Osteoblast (primary cell): ENCODE data around the gene INTS7. TPM values are rescaled to one million over a fixed set of nuclear protein-coding genes. Genes with fewer than 3 reads are reported as not detected.
"Not testable (repeated sequence)": the region's sequence is repeated elsewhere in the genome, so short reads cannot be mapped to it uniquely, and the experiment has no call there.

Experiments used
- DNase-seq: peaks from one replicate; pipeline ENCODE4 v3.0.0; 2011; ENCODE audit warnings: low spot score, mixed read lengths; ENCODE audit not compliant: insufficient read length; ENCODE audit errors: missing footprints
- H2AFZ ChIP-seq: 2 replicates; pipeline ENCODE4 v1.6.0; 2011; ENCODE audit warnings: mild to moderate bottlenecking, low read length
- H3K27ac ChIP-seq: 2 replicates; pipeline ENCODE4 v1.5.1; 2011; ENCODE audit warnings: mild to moderate bottlenecking, low read depth, low read length, moderate library complexity
- H3K27me3 ChIP-seq: 2 replicates; pipeline ENCODE4 v1.6.0; 2012; ENCODE audit warnings: mild to moderate bottlenecking, control low read depth, inconsistent platforms, low read length, moderate library complexity; ENCODE audit not compliant: insufficient read depth
- H3K36me3 ChIP-seq: 2 replicates; pipeline ENCODE4 v1.5.1; 2011; ENCODE audit warnings: mild to moderate bottlenecking, low read length, control low read depth, moderate library complexity; ENCODE audit not compliant: insufficient read depth
- H3K4me1 ChIP-seq: 2 replicates; pipeline ENCODE4 v1.5.1; 2011; ENCODE audit warnings: mild to moderate bottlenecking, low read length, control low read depth, moderate library complexity; ENCODE audit not compliant: insufficient read depth
- H3K4me2 ChIP-seq: 2 replicates; pipeline ENCODE4 v1.6.0; 2011; ENCODE audit warnings: mild to moderate bottlenecking, low read length; ENCODE audit not compliant: insufficient read depth
- H3K4me3 ChIP-seq: fragments of 200-600 bp; sonication (generic); 3 replicates; pipeline ENCODE4 v1.5.1; 2012; ENCODE audit warnings: mild to moderate bottlenecking, low read length, inconsistent platforms; ENCODE audit not compliant: insufficient read depth
- H3K79me2 ChIP-seq: 2 replicates; pipeline ENCODE4 v1.6.0; 2012; ENCODE audit warnings: mild to moderate bottlenecking, low read length, control low read depth, inconsistent platforms; ENCODE audit not compliant: insufficient read depth
- H3K9me3 ChIP-seq: 2 replicates; pipeline ENCODE4 v1.5.1; 2011; ENCODE audit warnings: low read depth, low read length, control low read depth
- H4K20me1 ChIP-seq: 2 replicates; pipeline ENCODE4 v1.6.0; 2012; ENCODE audit warnings: mild to moderate bottlenecking, low read length, control low read depth; ENCODE audit not compliant: insufficient read depth
- CTCF ChIP-seq: IDR thresholded peaks from 2 replicates; pipeline ENCODE4 v1.5.1; 2011; ENCODE audit warnings: mild to moderate bottlenecking, low read depth, low read length, moderate library complexity; ENCODE audit errors: extremely low read depth
- total RNA-seq: library from RNA; depleted of rRNA; stranded (reverse); fragments of >200 nt; gene quantifications from 2 replicates; pipeline ENCODE4 v1.2.3, GENCODE V29; 2012

The INTS7 gene
- total RNA-seq, 1 donor, result 20.3 TPM

- peaks cover 7% of the 10 kb centered on the region for H3K36me3 ChIP-seq
- no peak for DNase-seq
- no peak overlapping the region for H2AFZ ChIP-seq
- TF ChIP-seq CTCF, result peak; percentile 60
- H3K27me3 ChIP-seq, result no peaks in the 10 kb centered on the region
- no peak overlapping the region for H3K4me3 ChIP-seq
- no peaks in the 10 kb centered on the region for H3K9me3 ChIP-seq
- H3K4me1 ChIP-seq, result no peaks in the 10 kb centered on the region
- no peaks in the 10 kb centered on the region for H4K20me1 ChIP-seq
- H3K4me2 ChIP-seq, result no peak overlapping the region
- H3K79me2 ChIP-seq, result no peaks in the 10 kb centered on the region
- no peak overlapping the region for H3K27ac ChIP-seq
Measured at GRCh38 chr1:211944733-211945500, 90.4 kb downstream of the INTS7 start.

GRCh38 chr1:211942583-211942982 lies 92.8 kb downstream of the INTS7 start:
- no peak for TF ChIP-seq CTCF
- H2AFZ ChIP-seq, result no peak overlapping the region
- DNase-seq, result no peak

GRCh38 chr1:211939876-211940468 lies 95.4 kb downstream of the INTS7 start:
- no peak overlapping the region for H3K27ac ChIP-seq
- no peak for DNase-seq
- no peaks in the 10 kb centered on the region for H4K20me1 ChIP-seq
- H3K4me3 ChIP-seq, result no peak overlapping the region
- H3K36me3 ChIP-seq, result peaks cover 7% of the 10 kb centered on the region
- H3K9me3 ChIP-seq, result no peaks in the 10 kb centered on the region
- H3K4me1 ChIP-seq, result no peaks in the 10 kb centered on the region
- H3K79me2 ChIP-seq, result no peaks in the 10 kb centered on the region
- TF ChIP-seq CTCF, result no peak
- no peak overlapping the region for H2AFZ ChIP-seq
- H3K27me3 ChIP-seq, result no peaks in the 10 kb centered on the region
- no peak overlapping the region for H3K4me2 ChIP-seq

More at GRCh38 chr1:211942583-211942982, 92.8 kb downstream of the INTS7 start:
- no peaks in the 10 kb centered on the region for H4K20me1 ChIP-seq
- H3K4me3 ChIP-seq, result no peak overlapping the region
- H3K4me2 ChIP-seq, result no peak overlapping the region
- H3K27me3 ChIP-seq, result no peaks in the 10 kb centered on the region
- no peak overlapping the region for H3K27ac ChIP-seq
- H3K79me2 ChIP-seq, result no peaks in the 10 kb centered on the region
- H3K4me1 ChIP-seq, result no peaks in the 10 kb centered on the region
- no peaks in the 10 kb centered on the region for H3K9me3 ChIP-seq
- H3K36me3 ChIP-seq, result peaks cover 7% of the 10 kb centered on the region

GRCh38 chr1:211938561-211938997 lies 96.8 kb downstream of the INTS7 start:
- no peaks in the 10 kb centered on the region for H3K9me3 ChIP-seq
- TF ChIP-seq CTCF, result no peak

GRCh38 chr1:211937422-211937821 lies 97.9 kb downstream of the INTS7 start:
- not testable (repeated sequence) for H3K79me2 ChIP-seq, H4K20me1 ChIP-seq, H3K27ac ChIP-seq, H3K9me3 ChIP-seq, H3K4me1 ChIP-seq, H3K4me2 ChIP-seq, DNase-seq, H3K4me3 ChIP-seq, H3K27me3 ChIP-seq, H2AFZ ChIP-seq, H3K36me3 ChIP-seq

More at GRCh38 chr1:211938561-211938997, 96.8 kb downstream of the INTS7 start:
- no peaks in the 10 kb centered on the region for H3K27me3 ChIP-seq
- H2AFZ ChIP-seq, result no peak overlapping the region
- H3K79me2 ChIP-seq, result no peaks in the 10 kb centered on the region
- peak overlapping the region; percentile 4 for H3K4me3 ChIP-seq
- no peaks in the 10 kb centered on the region for H3K4me1 ChIP-seq
- no peak overlapping the region for H3K27ac ChIP-seq
- DNase-seq, result no peak
- no peaks in the 10 kb centered on the region for H4K20me1 ChIP-seq
- H3K4me2 ChIP-seq, result peak overlapping the region; percentile 37
- H3K36me3 ChIP-seq, result peaks cover 4% of the 10 kb centered on the region
